Epidermal melanocyte (primary cell): ENCODE measurements around the gene PADI2.

Experiments
- DNase-seq: peaks from one replicate; pipeline ENCODE4 v3.0.0; 2011; ENCODE audit warnings: low spot score; ENCODE audit not compliant: insufficient read length

PADI2 gene

GRCh38 chr1:17059391-17060305 lies 59.6 kb downstream of the PADI2 start:
- peak; percentile 64 for DNase-seq

GRCh38 chr1:17056551-17056950 lies 62.7 kb downstream of the PADI2 start:
- DNase-seq = no peak

GRCh38 chr1:17055801-17056200 lies 63.5 kb downstream of the PADI2 start:
- DNase-seq = no peak

GRCh38 chr1:17053685-17054410 lies 65.4 kb downstream of the PADI2 start, which contains the start of gene SDHB:
SDHB (minus strand) TSS chr1:17054032; CDS start chr1:17054019, 13 bp downstream.
- peak; percentile 93 for DNase-seq

- DNase-seq = no peak
Measured at GRCh38 chr1:17053086-17053684, 66.1 kb downstream of the PADI2 start.

- no peak for DNase-seq
Measured at GRCh38 chr1:17052641-17053040, 66.6 kb downstream of the PADI2 start.

- DNase-seq = no peak
Measured at GRCh38 chr1:17052038-17052437, 67.2 kb downstream of the PADI2 start.

- DNase-seq = no peak
Measured at GRCh38 chr1:17047924-17048323, 71.3 kb downstream of the PADI2 start.

- DNase-seq = no peak
Measured at GRCh38 chr1:17046334-17046657, 73.0 kb downstream of the PADI2 start.

- no peak for DNase-seq
Measured at GRCh38 chr1:17045634-17046333, 73.5 kb downstream of the PADI2 start.

- no peak for DNase-seq
Measured at GRCh38 chr1:17045150-17045549, 74.1 kb downstream of the PADI2 start.

GRCh38 chr1:17043676-17044075 lies 75.6 kb downstream of the PADI2 start:
- DNase-seq = no peak

- no peak for DNase-seq
Measured at GRCh38 chr1:17040135-17040534, 79.1 kb downstream of the PADI2 start.

- no peak for DNase-seq
Measured at GRCh38 chr1:17039522-17039921, 79.7 kb downstream of the PADI2 start.

- no peak for DNase-seq
Measured at GRCh38 chr1:17033481-17033880, 85.8 kb downstream of the PADI2 start.

GRCh38 chr1:17032741-17033140 lies 86.5 kb downstream of the PADI2 start:
- no peak for DNase-seq

- DNase-seq = no peak
Measured at GRCh38 chr1:17031436-17031835, 87.8 kb downstream of the PADI2 start.

GRCh38 chr1:17030206-17030605 lies 89.0 kb downstream of the PADI2 start:
- DNase-seq = no peak

- DNase-seq = no peak
Measured at GRCh38 chr1:17028662-17029188, 90.5 kb downstream of the PADI2 start.

- no peak for DNase-seq
Measured at GRCh38 chr1:17027900-17028299, 91.4 kb downstream of the PADI2 start.

GRCh38 chr1:17027403-17027802 lies 91.8 kb downstream of the PADI2 start:
- no peak for DNase-seq
